ENCODE results near the gene GRK5.

GRCh38 chr10:119420950-119421875 lies 213.8 kb downstream of the GRK5 start:
- TF ChIP-seq CTCF (IDR thresholded peaks at IDR 0.05) (no peak), SIN3A (IDR thresholded peaks at IDR 0.05; ENCODE audit: borderline replicate concordance, insufficient read depth, low read depth, low read length) (no peak)

Measured in Panc1 (cell line).